Measurements from ENCODE around the gene FLAD1.

- TF ChIP-seq POLR2A (IDR thresholded peaks at IDR 0.05; ENCODE audit: low read depth, low read length) (no peak), TAF1 (IDR thresholded peaks at IDR 0.05; ENCODE audit: borderline replicate concordance, low read depth, low read length) (no peak), POLR2AphosphoS5 (IDR thresholded peaks at IDR 0.05; ENCODE audit: low read depth, low read length) (no peak)
Observed at GRCh38 chr1:154962156-154962749, 20.9 kb upstream of the FLAD1 start.
